Endodermal cell (in vitro differentiated cells): ENCODE measurements around the gene AAK1. TPM values are rescaled to one million over a fixed set of nuclear protein-coding genes. Genes with fewer than 3 reads are reported as not detected.

Experiments
- DNase-seq: peaks from one replicate; pipeline ENCODE4 v3.0.0-alpha.2; 2017
- H3K27ac ChIP-seq: 2 replicates; pipeline ENCODE4 v1.5.1; 2013; ENCODE audit warnings: mild to moderate bottlenecking, low read depth, low read length, moderate library complexity
- H3K27me3 ChIP-seq: 2 replicates; pipeline ENCODE4 v1.6.1; 2013; ENCODE audit warnings: mild to moderate bottlenecking, low read length, moderate library complexity; ENCODE audit not compliant: insufficient read depth, control insufficient read depth, poor library complexity, severe bottlenecking
- H3K36me3 ChIP-seq: 2 replicates; pipeline ENCODE4 v1.7.0; 2013; ENCODE audit warnings: mild to moderate bottlenecking, low read length, moderate library complexity; ENCODE audit not compliant: control insufficient read depth, insufficient read depth
- H3K4me1 ChIP-seq: one replicate; pipeline ENCODE4 v1.7.0; 2013; ENCODE audit warnings: low read length; ENCODE audit not compliant: control insufficient read depth, insufficient read depth
- H3K4me3 ChIP-seq: 2 replicates; pipeline ENCODE4 v1.5.1; 2013; ENCODE audit warnings: mild to moderate bottlenecking, low read length, moderate library complexity
- H3K9ac ChIP-seq: 2 replicates; pipeline ENCODE4 v1.6.1; 2013; ENCODE audit warnings: mild to moderate bottlenecking, low read length, moderate library complexity; ENCODE audit not compliant: poor library complexity, severe bottlenecking; ENCODE audit errors: extremely low read depth
- H3K9me3 ChIP-seq: 2 replicates; pipeline ENCODE4 v1.6.1; 2013; ENCODE audit warnings: mild to moderate bottlenecking, low read length, moderate library complexity; ENCODE audit not compliant: control insufficient read depth
- H3K27ac Mint-ChIP-seq: 2 replicates; pipeline ENCODE4 v1.8.0; 2020; ENCODE audit warnings: mixed read lengths
- H3K27me3 Mint-ChIP-seq: 2 replicates; pipeline ENCODE4 v1.8.0; 2021; ENCODE audit warnings: mild to moderate bottlenecking, mixed read lengths; ENCODE audit not compliant: insufficient read depth
- H3K36me3 Mint-ChIP-seq: 2 replicates; pipeline ENCODE4 v1.8.0; 2020; ENCODE audit warnings: low read depth, mixed read lengths
- H3K4me1 Mint-ChIP-seq: 2 replicates; pipeline ENCODE4 v1.8.0; 2020; ENCODE audit warnings: mixed read lengths
- H3K4me3 Mint-ChIP-seq: 2 replicates; pipeline ENCODE4 v1.8.0; 2020; ENCODE audit warnings: mild to moderate bottlenecking, moderate library complexity, mixed read lengths
- H3K9me3 Mint-ChIP-seq: 2 replicates; pipeline ENCODE4 v1.8.0; 2020; ENCODE audit warnings: mild to moderate bottlenecking, mixed read lengths
- CTCF ChIP-seq: fragments of 200-600 bp; sonication (generic); conservative IDR thresholded peaks from 2 replicates; pipeline ENCODE4 v1.5.0; 2021; ENCODE audit warnings: antibody characterized with exemption, mild to moderate bottlenecking
- WGBS, 2 experiments: methylation state at CpG; one replicate each; pipeline versions ENCODE4 v1.1.5 to v1.1.7; 2013; ENCODE audit warnings: missing lambda C conversion rate in 2 of 2, mixed read lengths in 1 of 2; ENCODE audit not compliant: insufficient coverage in 1 of 2, insufficient read length in 1 of 2; 5-methylcytosine and 5-hydroxymethylcytosine counted together
- total RNA-seq, 2 donors: library from RNA; stranded (reverse); fragmentation: NEBNext Ultra II Directional in 1 of 2; extraction: Animal tissue kit (Norgen Biotek cat#: 25700) in 1 of 2; gene quantifications; 2 replicates in 1 of 2; 3 replicates in 1 of 2; pipeline ENCODE4 v1.2.1, GENCODE V29; 2021

Gene AAK1
- total RNA-seq, 2 donors from 2014 or later: 29.2 to 34.7 TPM

- peaks cover 19% of the 10 kb centered on the region for H3K36me3 ChIP-seq
- no peaks in the 10 kb centered on the region for H3K9me3 ChIP-seq
- H3K4me1 ChIP-seq: no peaks in the 10 kb centered on the region
- WGBS, 2 experiments: 88% methylated on average over 3 of the region's 3 CpGs; no CpG with 5 or more reads in 1 of the 2 experiments
- no peak for TF ChIP-seq CTCF
- Mint-ChIP-seq H3K27me3 (no peaks in the 10 kb centered on the region), H3K9me3 (no peaks in the 10 kb centered on the region), H3K27ac (no peak overlapping the region), H3K36me3 (peaks cover 30% of the 10 kb centered on the region), H3K4me3 (no peak overlapping the region), H3K4me1 (no peaks in the 10 kb centered on the region)
- no peak overlapping the region for H3K4me3 ChIP-seq
- H3K27me3 ChIP-seq: no peaks in the 10 kb centered on the region
- H3K27ac ChIP-seq: no peak overlapping the region
- no peak for DNase-seq
- H3K9ac ChIP-seq: no peak overlapping the region
Measured at GRCh38 chr2:69464575-69464974, 179.0 kb downstream of the AAK1 start.

- Mint-ChIP-seq H3K4me1 (no peaks in the 10 kb centered on the region), H3K27me3 (no peaks in the 10 kb centered on the region), H3K36me3 (peaks cover 30% of the 10 kb centered on the region), H3K27ac (no peak overlapping the region), H3K4me3 (no peak overlapping the region), H3K9me3 (no peaks in the 10 kb centered on the region)
- no peak for DNase-seq
- Histone ChIP-seq H3K36me3 (peaks cover 19% of the 10 kb centered on the region), H3K27ac (no peak overlapping the region), H3K27me3 (no peaks in the 10 kb centered on the region), H3K9me3 (no peaks in the 10 kb centered on the region), H3K9ac (no peak overlapping the region), H3K4me1 (no peaks in the 10 kb centered on the region), H3K4me3 (no peak overlapping the region)
- 100% methylated on average over 3 of the region's 3 CpGs; no CpG with 5 or more reads in 1 of the 2 experiments for WGBS, 2 experiments
- no peak for TF ChIP-seq CTCF
Measured at GRCh38 chr2:69462780-69463179, 180.8 kb downstream of the AAK1 start.

DNA sequence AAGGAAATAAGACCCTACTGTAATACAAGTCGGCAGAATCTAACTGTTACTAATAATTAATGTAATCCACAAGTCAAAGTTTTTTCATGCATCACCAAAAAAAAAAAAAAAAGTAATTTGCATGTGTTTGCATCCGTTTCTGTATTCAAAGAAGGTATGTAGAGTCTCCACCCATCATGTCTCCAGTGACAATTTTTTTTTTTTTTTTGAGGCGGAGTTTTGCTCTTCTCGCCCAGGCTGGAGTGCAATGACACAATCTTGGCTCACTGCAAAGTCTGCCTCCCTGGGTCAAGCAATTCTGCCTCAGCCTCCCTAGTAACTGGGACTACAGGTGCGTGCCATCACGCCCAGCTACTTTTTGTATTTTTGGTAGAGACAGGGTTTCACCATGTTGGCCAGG is 182.1 kb downstream of the AAK1 start:
- H3K9me3 Mint-ChIP-seq: no peaks in the 10 kb centered on the region
- DNase-seq: no peak
- no peaks in the 10 kb centered on the region for H3K27me3 Mint-ChIP-seq
- peaks cover 19% of the 10 kb centered on the region for H3K36me3 ChIP-seq
- no peak overlapping the region for H3K9ac ChIP-seq
- WGBS, 2 experiments: 95 to 100% methylated on average over 2 to 6 of the region's 6 CpGs
- no peak overlapping the region for H3K4me3 Mint-ChIP-seq
- H3K4me3 ChIP-seq: no peak overlapping the region
- no peaks in the 10 kb centered on the region for H3K9me3 ChIP-seq
- no peak overlapping the region for H3K27ac ChIP-seq
- no peaks in the 10 kb centered on the region for H3K4me1 ChIP-seq
- H3K36me3 Mint-ChIP-seq: peaks cover 29% of the 10 kb centered on the region
- TF ChIP-seq CTCF: no peak
- H3K27me3 ChIP-seq: no peaks in the 10 kb centered on the region
- H3K4me1 Mint-ChIP-seq: no peaks in the 10 kb centered on the region
- no peak overlapping the region for H3K27ac Mint-ChIP-seq
